AG04450 (cell line): ENCODE results near the gene ANXA10. TPM values are rescaled to one million over a fixed set of nuclear protein-coding genes. Genes with fewer than 3 reads are reported as not detected.
A peak's percentile ranks its signal among the peaks of the same experiment; 100 is the strongest.

Experiments used
- CTCF ChIA-PET: fragments of 300-600, 350-600 bp; formaldehyde crosslinking; extraction: SDS; loops from one replicate; lab custom pipeline; 2022; ENCODE audit warnings: antibody characterized with exemption, inconsistent platforms; lab: Charles Lee
- POLR2A ChIA-PET: fragments of 350-600 bp; formaldehyde crosslinking; extraction: SDS; loops from one replicate; lab custom pipeline; 2021; ENCODE audit warnings: antibody characterized with exemption, inconsistent platforms; lab: Yijun Ruan, JAX
- DNase-seq: peaks from one replicate; pipeline ENCODE4 v3.0.0-alpha.2; 2011; ENCODE audit warnings: low read depth, low spot score
- H3K27ac ChIP-seq: one replicate; pipeline ENCODE4 v1.5.1; 2012; ENCODE audit warnings: low read depth, low read length, control low read depth
- H3K27me3 ChIP-seq: one replicate; pipeline ENCODE4 v1.6.0; 2012; ENCODE audit warnings: low read length; ENCODE audit not compliant: control insufficient read depth, insufficient read depth
- H3K4me3 ChIP-seq: 2 replicates; pipeline ENCODE4 v1.5.1; 2011; ENCODE audit warnings: mild to moderate bottlenecking, low read depth, low read length, control low read depth
- H3K9me3 ChIP-seq: 2 replicates; pipeline ENCODE4 v1.5.1; 2012; ENCODE audit warnings: low read length; ENCODE audit not compliant: control insufficient read depth, insufficient read depth
- polyA plus RNA-seq: library from polyadenylated mRNA; depleted of rRNA; stranded (reverse); fragments of >200 nt; gene quantifications from 2 replicates; pipeline ENCODE4 v1.2.3, GENCODE V29; 2011
- TF ChIP-seq, protein P1 (sequence below): IDR thresholded peaks from 2 replicates; pipeline ENCODE4 v1.5.1; 2011; ENCODE audit warnings: low read depth, low read length, control low read depth, inconsistent platforms

ANXA10 gene
- polyA plus RNA-seq, 1 experiment, result 0.60 TPM

GRCh38 chr4:168120811-168121210, 28.5 kb downstream of the ANXA10 start:
- no peak overlapping the region for H3K27ac ChIP-seq
- DNase-seq, result no peak
- ChIA-PET CTCF (no interaction called here), POLR2A (no interaction called here)
- no peak overlapping the region for H3K4me3 ChIP-seq
- H3K27me3 ChIP-seq, result no peaks in the 10 kb centered on the region
- TF ChIP-seq, protein P1, sequence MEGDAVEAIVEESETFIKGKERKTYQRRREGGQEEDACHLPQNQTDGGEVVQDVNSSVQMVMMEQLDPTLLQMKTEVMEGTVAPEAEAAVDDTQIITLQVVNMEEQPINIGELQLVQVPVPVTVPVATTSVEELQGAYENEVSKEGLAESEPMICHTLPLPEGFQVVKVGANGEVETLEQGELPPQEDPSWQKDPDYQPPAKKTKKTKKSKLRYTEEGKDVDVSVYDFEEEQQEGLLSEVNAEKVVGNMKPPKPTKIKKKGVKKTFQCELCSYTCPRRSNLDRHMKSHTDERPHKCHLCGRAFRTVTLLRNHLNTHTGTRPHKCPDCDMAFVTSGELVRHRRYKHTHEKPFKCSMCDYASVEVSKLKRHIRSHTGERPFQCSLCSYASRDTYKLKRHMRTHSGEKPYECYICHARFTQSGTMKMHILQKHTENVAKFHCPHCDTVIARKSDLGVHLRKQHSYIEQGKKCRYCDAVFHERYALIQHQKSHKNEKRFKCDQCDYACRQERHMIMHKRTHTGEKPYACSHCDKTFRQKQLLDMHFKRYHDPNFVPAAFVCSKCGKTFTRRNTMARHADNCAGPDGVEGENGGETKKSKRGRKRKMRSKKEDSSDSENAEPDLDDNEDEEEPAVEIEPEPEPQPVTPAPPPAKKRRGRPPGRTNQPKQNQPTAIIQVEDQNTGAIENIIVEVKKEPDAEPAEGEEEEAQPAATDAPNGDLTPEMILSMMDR, result no peak
- H3K9me3 ChIP-seq, result no peaks in the 10 kb centered on the region

- peak; percentile 11 for DNase-seq
- POLR2A ChIA-PET, result no interaction called here
- H3K9me3 ChIP-seq, result no peaks in the 10 kb centered on the region
- CTCF ChIA-PET, result interaction anchor here (0.9 kb wide), 1 partner anchor 22 kb away, joined by 3 read pairs; no protein-coding TSS in a partner anchor
- H3K27me3 ChIP-seq, result no peaks in the 10 kb centered on the region
- H3K27ac ChIP-seq, result peak overlapping the region; percentile 66
- TF ChIP-seq, protein P1, result no peak
- H3K4me3 ChIP-seq, result no peak overlapping the region
These were observed 31.8 kb downstream of the ANXA10 start for GRCh38 chr4:168124008-168124641.

GRCh38 chr4:168126952-168127351, 34.6 kb downstream of the ANXA10 start:
- TF ChIP-seq, protein P1, result no peak
- no peak for DNase-seq
- Histone ChIP-seq H3K27me3 (no peaks in the 10 kb centered on the region), H3K9me3 (no peaks in the 10 kb centered on the region), H3K4me3 (no peak overlapping the region), H3K27ac (no peak overlapping the region)
- CTCF ChIA-PET, result interaction anchor here (1.2 kb wide), 1 partner anchor 27 kb away, joined by 7 read pairs; no protein-coding TSS in a partner anchor
- POLR2A ChIA-PET, result no interaction called here

GRCh38 chr4:168128601-168129000, 36.3 kb downstream of the ANXA10 start:
- POLR2A ChIA-PET, result no interaction called here
- Histone ChIP-seq H3K4me3 (no peak overlapping the region), H3K27ac (no peak overlapping the region), H3K9me3 (no peaks in the 10 kb centered on the region), H3K27me3 (no peaks in the 10 kb centered on the region)
- DNase-seq, result no peak
- TF ChIP-seq, protein P1, result no peak
- CTCF ChIA-PET, result interaction anchor here (1.3 kb wide), 1 partner anchor 25 kb away, joined by 7 read pairs; no protein-coding TSS in a partner anchor

GRCh38 chr4:168129046-168129772, 36.9 kb downstream of the ANXA10 start:
- Histone ChIP-seq H3K27ac (no peak overlapping the region), H3K27me3 (no peaks in the 10 kb centered on the region), H3K4me3 (no peak overlapping the region), H3K9me3 (no peaks in the 10 kb centered on the region)
- DNase-seq, result no peak
- ChIA-PET POLR2A (no interaction called here), CTCF (interaction anchor here (1.3 kb wide), 1 partner anchor 25 kb away, joined by 7 read pairs; no protein-coding TSS in a partner anchor)
- TF ChIP-seq, protein P1, result no peak
